ENCODE data around the gene RIN3. TPM values are rescaled to one million over a fixed set of nuclear protein-coding genes. Genes with fewer than 3 reads are reported as not detected.

RIN3 gene
- total RNA-seq, 4 donors from 2014 or later: 4.7 to 7.9 (median 6.6) TPM

DNA sequence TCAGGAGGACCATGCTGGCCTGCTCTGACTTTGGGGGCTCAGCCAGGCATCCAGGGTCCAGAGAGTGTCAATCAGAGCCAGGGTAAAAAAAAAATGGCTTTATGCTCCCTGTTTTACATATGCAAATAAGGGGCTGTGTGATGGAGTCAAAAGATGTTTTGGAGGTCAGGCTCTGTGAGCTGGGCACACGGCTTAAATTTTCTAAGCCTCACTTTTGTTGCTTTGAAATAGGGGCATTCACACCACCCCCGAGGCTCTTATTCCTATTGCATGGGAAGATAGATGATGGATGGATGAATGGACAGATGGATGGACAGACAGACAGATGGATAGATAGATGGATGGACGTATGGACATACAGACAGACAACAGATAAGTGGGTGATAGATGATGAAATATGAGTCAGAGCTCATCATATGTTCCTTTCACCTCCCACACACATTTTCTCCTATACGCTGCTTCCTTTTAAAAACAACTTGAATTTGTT lies 42.7 kb downstream of the RIN3 start:
- Histone ChIP-seq H3K4me1 (no peaks in the 10 kb centered on the region), H3K36me3 (no peaks in the 10 kb centered on the region), H3K27me3 (no peaks in the 10 kb centered on the region), H3K9me3 (no peaks in the 10 kb centered on the region), H3K4me3 (replicated peaks in 1 of 3) (no peak overlapping the region), H3K27ac (no peak overlapping the region)
- no peak for DNase-seq
- WGBS, 2 donors: 84 to 90% methylated on average over 4 of the region's 4 CpGs
- intact Hi-C loops (cut with DNase I): no loop called here
- TF ChIP-seq POLR2A (IDR thresholded peaks at IDR 0.05) (no peak), CTCF (IDR thresholded peaks at IDR 0.05) (no peak)

- no peaks in the 10 kb centered on the region for H3K9me3 ChIP-seq
- H3K4me3 ChIP-seq (replicated peaks in 1 of 3): no peak overlapping the region
- intact Hi-C loops (cut with DNase I): no loop called here
- no peak overlapping the region for H3K27ac ChIP-seq
- WGBS, 2 donors: 91 to 94% methylated on average over 16 of the region's 16 CpGs
- TF ChIP-seq POLR2A (IDR thresholded peaks at IDR 0.05): no peak
- TF ChIP-seq CTCF (IDR thresholded peaks at IDR 0.05): no peak
- no peaks in the 10 kb centered on the region for H3K4me1 ChIP-seq
- H3K36me3 ChIP-seq: no peaks in the 10 kb centered on the region
- H3K27me3 ChIP-seq: no peaks in the 10 kb centered on the region
- no peak for DNase-seq
Measured at GRCh38 chr14:92556863-92557543, 43.4 kb downstream of the RIN3 start.

DNA sequence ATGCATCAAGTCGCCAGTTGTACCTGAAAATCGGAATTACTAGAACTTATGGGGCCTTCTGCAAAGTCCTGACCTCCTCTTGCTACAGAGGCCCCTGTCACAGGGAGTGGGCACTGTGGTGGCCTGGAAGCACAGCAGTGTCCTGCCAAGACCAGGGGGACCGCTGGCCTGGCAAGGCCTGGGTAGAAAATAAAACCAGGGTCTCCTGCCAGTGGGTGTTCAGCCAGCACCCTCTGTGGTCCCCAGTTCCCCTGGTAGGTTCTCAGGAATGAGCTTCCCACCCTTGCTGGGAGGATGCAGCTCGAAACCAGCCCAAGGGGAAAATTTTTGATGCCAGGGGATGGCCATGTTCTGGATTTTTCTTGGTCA lies 43.9 kb downstream of the RIN3 start:
- intact Hi-C loops (cut with DNase I): no loop called here
- Histone ChIP-seq H3K9me3 (no peaks in the 10 kb centered on the region), H3K36me3 (no peaks in the 10 kb centered on the region), H3K27ac (no peak overlapping the region), H3K27me3 (no peaks in the 10 kb centered on the region), H3K4me1 (no peaks in the 10 kb centered on the region), H3K4me3 (replicated peaks in 1 of 3) (no peak overlapping the region)
- WGBS, 2 donors: 92 to 93% methylated on average over 3 to 4 of the region's 4 CpGs
- DNase-seq: no peak
- no peak for TF ChIP-seq POLR2A (IDR thresholded peaks at IDR 0.05)
- no peak for TF ChIP-seq CTCF (IDR thresholded peaks at IDR 0.05)

DNA sequence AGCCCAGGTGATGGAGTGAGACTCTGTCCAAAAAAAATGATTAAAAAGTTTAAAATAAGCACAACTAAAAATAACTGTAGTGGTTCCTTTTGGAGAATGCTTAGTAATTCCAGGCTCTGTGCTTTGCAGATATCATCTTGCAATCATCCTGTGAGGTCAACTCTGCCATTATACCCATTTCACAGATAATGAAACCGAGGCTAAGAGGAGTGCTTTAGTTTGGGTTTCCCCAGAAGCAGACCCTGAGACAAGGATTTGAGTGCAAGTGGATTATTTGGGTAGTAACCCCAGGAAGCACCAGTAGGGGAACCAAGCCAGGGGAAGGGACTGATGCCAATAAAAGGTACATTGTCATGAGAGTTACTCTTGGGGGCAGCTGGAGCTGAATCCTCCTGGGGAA lies 44.7 kb downstream of the RIN3 start:
- no peak overlapping the region for H3K4me3 ChIP-seq (replicated peaks in 1 of 3)
- no peaks in the 10 kb centered on the region for H3K27me3 ChIP-seq
- H3K27ac ChIP-seq: no peak overlapping the region
- no peaks in the 10 kb centered on the region for H3K9me3 ChIP-seq
- WGBS, 2 donors: 79 to 95% methylated on average over 1 of the region's 1 CpG
- H3K36me3 ChIP-seq: no peaks in the 10 kb centered on the region
- DNase-seq: no peak
- no peaks in the 10 kb centered on the region for H3K4me1 ChIP-seq
- TF ChIP-seq CTCF (IDR thresholded peaks at IDR 0.05): no peak
- TF ChIP-seq POLR2A (IDR thresholded peaks at IDR 0.05): no peak
- intact Hi-C loops (cut with DNase I): no loop called here

GRCh38 chr14:92559486-92559885 lies 45.9 kb downstream of the RIN3 start:
- H3K27me3 ChIP-seq: no peaks in the 10 kb centered on the region
- H3K27ac ChIP-seq: no peak overlapping the region
- DNase-seq: no peak
- H3K9me3 ChIP-seq: no peaks in the 10 kb centered on the region
- TF ChIP-seq POLR2A (IDR thresholded peaks at IDR 0.05) (no peak), CTCF (IDR thresholded peaks at IDR 0.05) (no peak)
- H3K4me1 ChIP-seq: no peaks in the 10 kb centered on the region
- WGBS, 2 donors: 93% methylated on average over 4 of the region's 4 CpGs
- intact Hi-C loops (cut with DNase I): no loop called here
- H3K36me3 ChIP-seq: no peaks in the 10 kb centered on the region
- H3K4me3 ChIP-seq (replicated peaks in 1 of 3): no peak overlapping the region
